Sigmoid colon (tissue), 7 donors: Measurements from ENCODE around the gene WDHD1. TPM values are rescaled to one million over a fixed set of nuclear protein-coding genes. Genes with fewer than 3 reads are reported as not detected.
"Not testable (repeated sequence)": the region's sequence is repeated elsewhere in the genome, so short reads cannot be mapped to it uniquely, and the experiment has no call there.

Experiments
- DNase-seq: peaks from one replicate; pipeline ENCODE4 v3.0.0-alpha.2; 2019
- H3K27ac ChIP-seq, 4 donors: fragments of 200-600 bp; sonication (generic); one replicate each; pipeline ENCODE4 v1.5.1; 2016 to 2019; ENCODE audit warnings: mild to moderate bottlenecking in 1 of 4
- H3K27me3 ChIP-seq, 3 donors: fragments of 200-600 bp; sonication (generic); one replicate each; pipeline ENCODE4 v1.5.1; 2019; ENCODE audit warnings: mild to moderate bottlenecking in 1 of 3
- H3K36me3 ChIP-seq, 4 donors: fragments of 200-600 bp; sonication (generic); one replicate each; pipeline ENCODE4 v1.5.1; 2016 to 2019
- H3K4me1 ChIP-seq, 4 donors: fragments of 200-600 bp; sonication (generic); one replicate each; pipeline ENCODE4 v1.5.1; 2017 to 2019
- H3K4me3 ChIP-seq, 4 donors: fragments of 200-600 bp; sonication (generic); one replicate each; pipeline ENCODE4 v1.5.1; 2017 to 2019; ENCODE audit warnings: mild to moderate bottlenecking in 2 of 4, moderate library complexity in 1 of 4
- H3K9me3 ChIP-seq, 4 donors: fragments of 200-600 bp in 3 of 4; sonication (generic) in 3 of 4; one replicate each; pipeline versions ENCODE4 v1.5.1 to v1.6.1; 2013 to 2019
- EP300 ChIP-seq, 4 donors: sonication (generic); formaldehyde crosslinking; IDR thresholded peaks; one replicate each; pipeline ENCODE4 v1.6.1; 2017; ENCODE audit warnings: antibody characterized with exemption in 4 of 4
- POLR2A ChIP-seq, 2 donors: fragments of 450-650 bp; IDR thresholded peaks; one replicate each; pipeline ENCODE4 v1.6.1; 2016; ENCODE audit warnings: antibody characterized with exemption in 2 of 2, mild to moderate bottlenecking in 2 of 2, moderate library complexity in 2 of 2
- POLR2AphosphoS5 ChIP-seq, 4 donors: sonication (generic); formaldehyde crosslinking; IDR thresholded peaks; one replicate each; pipeline ENCODE4 v1.6.1; 2017; ENCODE audit warnings: antibody characterized with exemption in 4 of 4
- WGBS, 2 donors: extraction: QIAGEN DNeasy Blood & Tissue Kit; methylation state at CpG; one replicate each; pipeline ENCODE4 v1.1.7; 2013; 5-methylcytosine and 5-hydroxymethylcytosine counted together
- intact Hi-C: fragments of 100-400 bp; cut with DNase I; formaldehyde crosslinking; loops from one replicate; pipeline ENCODE4 v1.15.1; 2023
- polyA plus RNA-seq, 3 donors: library from polyadenylated mRNA; stranded (reverse); fragments of 200-250 nt; gene quantifications; one replicate each; pipeline ENCODE4 v1.2.3, GENCODE V29; 2013
- total RNA-seq, 4 donors: library from RNA; depleted of rRNA; stranded (reverse); fragments of >200 nt; gene quantifications; one replicate each; pipeline ENCODE4 v1.1.0, GENCODE V29; 2016
- TF ChIP-seq, protein P1 (sequence below), 4 experiments: fragments of 450-650 bp in 3 of 4; fragments of 200-600 bp in 1 of 4; IDR thresholded peaks; one replicate each; pipeline ENCODE4 v1.5.1; 2016 to 2019; ENCODE audit warnings: antibody characterized with exemption in 4 of 4, mild to moderate bottlenecking in 3 of 4, moderate library complexity in 2 of 4
- donor health status: healthy with polysubstance abuse.
- donor health status: Bipolar disorder and iron deficiency.
- donor health status: healthy.

Gene WDHD1
- total and polyA plus RNA-seq, 7 donors, result 0.60 to 4.0 (median 1.1) TPM

DNA sequence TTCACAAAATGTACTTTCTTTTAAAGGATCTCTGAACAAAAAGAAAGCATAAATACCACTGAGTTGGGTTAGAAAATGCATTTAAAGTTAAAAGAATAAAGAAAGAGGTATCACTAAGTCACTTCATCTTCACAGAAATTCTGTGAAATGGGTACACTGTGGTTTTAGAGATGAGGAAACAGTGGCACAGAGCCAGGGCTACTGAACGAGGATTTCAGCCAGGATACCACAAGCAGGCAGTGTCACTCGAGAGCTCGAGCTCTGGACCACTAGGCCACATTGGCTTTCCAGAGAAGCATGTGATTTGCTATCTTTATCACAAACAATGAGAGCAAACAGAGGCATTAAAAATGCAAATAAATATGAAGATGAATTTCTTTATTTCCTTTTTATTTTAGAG, 51.0 kb downstream of the WDHD1 start:
- H3K9me3 ChIP-seq, result no peaks in the 10 kb centered on the region
- DNase-seq, result no peak
- intact Hi-C loops, result no loop called here
- no peaks in the 10 kb centered on the region for H3K4me1 ChIP-seq
- TF ChIP-seq POLR2AphosphoS5 (IDR thresholded peaks at IDR 0.05) (no peak), POLR2A (IDR thresholded peaks at IDR 0.05) (no peak), EP300 (IDR thresholded peaks at IDR 0.05) (no peak)
- TF ChIP-seq, protein P1, sequence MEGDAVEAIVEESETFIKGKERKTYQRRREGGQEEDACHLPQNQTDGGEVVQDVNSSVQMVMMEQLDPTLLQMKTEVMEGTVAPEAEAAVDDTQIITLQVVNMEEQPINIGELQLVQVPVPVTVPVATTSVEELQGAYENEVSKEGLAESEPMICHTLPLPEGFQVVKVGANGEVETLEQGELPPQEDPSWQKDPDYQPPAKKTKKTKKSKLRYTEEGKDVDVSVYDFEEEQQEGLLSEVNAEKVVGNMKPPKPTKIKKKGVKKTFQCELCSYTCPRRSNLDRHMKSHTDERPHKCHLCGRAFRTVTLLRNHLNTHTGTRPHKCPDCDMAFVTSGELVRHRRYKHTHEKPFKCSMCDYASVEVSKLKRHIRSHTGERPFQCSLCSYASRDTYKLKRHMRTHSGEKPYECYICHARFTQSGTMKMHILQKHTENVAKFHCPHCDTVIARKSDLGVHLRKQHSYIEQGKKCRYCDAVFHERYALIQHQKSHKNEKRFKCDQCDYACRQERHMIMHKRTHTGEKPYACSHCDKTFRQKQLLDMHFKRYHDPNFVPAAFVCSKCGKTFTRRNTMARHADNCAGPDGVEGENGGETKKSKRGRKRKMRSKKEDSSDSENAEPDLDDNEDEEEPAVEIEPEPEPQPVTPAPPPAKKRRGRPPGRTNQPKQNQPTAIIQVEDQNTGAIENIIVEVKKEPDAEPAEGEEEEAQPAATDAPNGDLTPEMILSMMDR (IDR thresholded peaks at IDR 0.05), result no peak
- no peaks in the 10 kb centered on the region for H3K27me3 ChIP-seq
- 84% methylated on average over 3 of the region's 3 CpGs for WGBS, 2 donors
- no peaks in the 10 kb centered on the region for H3K36me3 ChIP-seq
- no peak overlapping the region for H3K4me3 ChIP-seq
- no peak overlapping the region for H3K27ac ChIP-seq

DNA sequence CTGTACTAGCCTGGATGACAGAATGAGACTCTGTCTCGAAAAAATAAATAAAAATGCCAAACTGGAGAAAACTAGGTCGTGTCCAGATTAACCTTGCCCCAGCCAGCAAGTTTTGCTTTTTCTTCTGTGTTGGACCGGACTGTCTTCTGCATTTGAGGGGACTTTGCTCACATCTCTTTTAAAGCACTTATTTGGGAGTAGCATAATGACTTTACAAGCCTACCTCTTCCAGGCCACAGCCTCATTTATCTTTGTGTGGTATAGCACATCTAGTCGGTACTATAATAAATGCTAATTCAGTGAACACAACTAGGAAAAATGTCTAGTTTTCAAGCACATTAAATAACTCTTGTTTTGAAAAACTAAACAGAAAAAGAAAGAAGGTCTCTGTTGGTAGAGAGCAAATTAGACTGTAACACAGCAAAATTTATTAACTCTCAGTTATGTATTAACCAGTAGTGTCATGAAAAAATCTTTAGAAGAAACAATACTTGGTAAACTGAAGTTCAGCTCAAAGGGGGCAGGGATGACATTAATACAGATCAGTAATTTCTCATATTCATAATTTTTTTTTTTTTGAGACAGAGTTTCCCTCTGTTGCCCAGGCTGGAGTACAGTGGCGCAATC, 52.0 kb downstream of the WDHD1 start:
- no peak overlapping the region for H3K4me3 ChIP-seq
- TF ChIP-seq EP300 (IDR thresholded peaks at IDR 0.05) (no peak), POLR2A (IDR thresholded peaks at IDR 0.05) (no peak), POLR2AphosphoS5 (IDR thresholded peaks at IDR 0.05) (no peak)
- TF ChIP-seq, protein P1 (IDR thresholded peaks at IDR 0.05), result no peak

DNA sequence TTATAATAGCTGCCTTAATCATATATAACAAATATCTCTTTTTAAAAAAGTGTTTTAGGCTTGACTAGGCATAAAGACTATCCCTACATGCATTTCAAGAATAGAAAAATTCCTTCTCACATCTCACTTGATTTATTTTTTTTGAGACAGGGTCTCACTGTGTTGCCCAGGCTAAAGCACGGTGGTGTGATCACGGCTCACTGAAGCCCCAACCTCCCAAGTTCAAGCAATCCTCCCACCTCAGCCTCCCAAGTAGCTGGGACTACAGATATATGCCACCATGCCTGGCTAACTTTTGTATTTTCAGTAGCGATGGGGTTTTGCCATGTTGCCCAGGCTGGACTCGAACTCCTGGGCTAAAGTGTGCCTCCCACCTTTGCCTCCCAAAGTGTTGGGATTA, 59.4 kb downstream of the WDHD1 start:
- 96 to 97% methylated on average over 4 of the region's 4 CpGs for WGBS, 2 donors
- H3K4me3 ChIP-seq, result no peak overlapping the region
- H3K9me3 ChIP-seq, result no peaks in the 10 kb centered on the region
- H3K4me1 ChIP-seq, result no peaks in the 10 kb centered on the region
- no peak overlapping the region for H3K27ac ChIP-seq
- intact Hi-C loops, result no loop called here
- no peaks in the 10 kb centered on the region for H3K27me3 ChIP-seq
- H3K36me3 ChIP-seq, result no peaks in the 10 kb centered on the region
- TF ChIP-seq POLR2AphosphoS5 (IDR thresholded peaks at IDR 0.05) (no peak), EP300 (IDR thresholded peaks at IDR 0.05) (no peak), POLR2A (IDR thresholded peaks at IDR 0.05) (no peak)
- TF ChIP-seq, protein P1 (IDR thresholded peaks at IDR 0.05), result no peak
- DNase-seq, result no peak

More for the DNA sequence above, 52.0 kb downstream of the WDHD1 start:
- no peaks in the 10 kb centered on the region for H3K27me3 ChIP-seq
- H3K27ac ChIP-seq, result no peak overlapping the region
- no peaks in the 10 kb centered on the region for H3K9me3 ChIP-seq
- no peak for DNase-seq
- H3K36me3 ChIP-seq, result no peaks in the 10 kb centered on the region
- intact Hi-C loops, result no loop called here
- no peaks in the 10 kb centered on the region for H3K4me1 ChIP-seq
- 39 to 74% methylated on average over 5 of the region's 5 CpGs for WGBS, 2 donors

DNA sequence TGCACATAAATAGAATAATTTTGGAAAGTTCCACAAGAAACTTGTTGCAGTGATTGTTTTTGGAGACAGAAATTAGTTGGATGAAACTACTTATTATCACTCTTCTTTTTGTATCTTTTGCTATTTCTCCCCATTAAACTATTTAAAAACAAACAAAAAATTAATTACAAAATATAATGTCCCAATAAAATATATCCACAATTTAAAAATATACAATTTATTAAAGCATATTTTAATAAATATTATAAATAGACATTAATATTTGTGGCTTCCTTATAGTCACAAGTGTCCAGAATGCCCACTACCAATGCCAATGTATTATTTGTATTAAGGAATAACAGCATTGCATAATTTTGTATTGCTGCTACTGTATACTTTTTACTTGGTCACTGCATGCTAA, 71.8 kb downstream of the WDHD1 start:
- Histone ChIP-seq H3K27ac (no peak overlapping the region), H3K4me3 (no peak overlapping the region), H3K27me3 (no peaks in the 10 kb centered on the region), H3K36me3 (no peaks in the 10 kb centered on the region), H3K9me3 (no peaks in the 10 kb centered on the region), H3K4me1 (no peaks in the 10 kb centered on the region)
- intact Hi-C loops, result no loop called here
- TF ChIP-seq EP300 (IDR thresholded peaks at IDR 0.05) (no peak), POLR2A (IDR thresholded peaks at IDR 0.05) (no peak), POLR2AphosphoS5 (IDR thresholded peaks at IDR 0.05) (no peak)
- TF ChIP-seq, protein P1 (IDR thresholded peaks at IDR 0.05), result no peak
- DNase-seq, result no peak

DNA sequence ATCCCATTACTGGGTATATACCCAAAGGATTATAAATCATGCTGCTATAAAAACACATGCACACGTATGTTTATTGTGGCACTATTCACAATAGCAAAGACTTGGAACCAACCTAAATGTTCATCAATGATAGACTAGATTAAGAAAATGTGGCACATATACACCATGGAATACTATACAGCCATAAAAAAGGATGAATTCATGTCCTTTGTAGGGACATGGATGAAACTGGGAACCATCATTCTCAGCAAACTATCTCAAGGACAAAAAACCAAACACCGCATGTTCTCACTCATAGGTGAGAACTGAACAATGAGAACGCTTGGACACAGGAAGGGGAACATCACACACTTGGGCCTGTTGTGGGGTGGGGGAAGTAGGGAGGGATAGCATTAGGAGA, 73.3 kb downstream of the WDHD1 start:
- H3K4me1 ChIP-seq, H3K9me3 ChIP-seq, H3K36me3 ChIP-seq, H3K27me3 ChIP-seq, DNase-seq, H3K27ac ChIP-seq, H3K4me3 ChIP-seq, intact Hi-C loops: not testable (repeated sequence)
- 97 to 98% methylated on average over 3 of the region's 3 CpGs for WGBS, 2 donors

DNA sequence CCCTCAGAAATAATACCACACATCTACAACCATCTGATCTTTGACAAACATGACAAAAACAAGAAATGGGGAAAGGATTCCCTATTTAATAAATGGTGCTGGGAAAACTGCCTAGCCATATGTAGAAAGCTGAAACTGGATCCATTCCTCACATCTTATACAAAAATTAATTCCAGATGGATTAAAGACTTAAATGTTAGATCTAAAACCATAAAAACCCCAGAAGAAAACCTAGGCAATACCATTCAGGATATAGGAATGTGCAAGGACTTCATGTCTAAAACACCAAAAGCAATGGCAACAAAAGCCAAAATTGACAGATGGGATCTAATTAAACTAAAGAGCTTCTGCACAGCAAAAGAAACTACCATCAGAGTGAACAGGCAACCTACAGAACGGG, 74.1 kb downstream of the WDHD1 start:
- H3K36me3 ChIP-seq, intact Hi-C loops, H3K27ac ChIP-seq, H3K27me3 ChIP-seq, H3K4me3 ChIP-seq, H3K9me3 ChIP-seq, DNase-seq, H3K4me1 ChIP-seq: not testable (repeated sequence)
- WGBS, 2 donors, result 91 to 92% methylated on average over 1 of the region's 1 CpG
